ENCODE data around the gene SPON2.
A peak's percentile ranks its signal among the peaks of the same experiment; 100 is the strongest.
"Not testable (repeated sequence)": the region's sequence is repeated elsewhere in the genome, so short reads cannot be mapped to it uniquely, and the experiment has no call there.

Gene SPON2

DNA sequence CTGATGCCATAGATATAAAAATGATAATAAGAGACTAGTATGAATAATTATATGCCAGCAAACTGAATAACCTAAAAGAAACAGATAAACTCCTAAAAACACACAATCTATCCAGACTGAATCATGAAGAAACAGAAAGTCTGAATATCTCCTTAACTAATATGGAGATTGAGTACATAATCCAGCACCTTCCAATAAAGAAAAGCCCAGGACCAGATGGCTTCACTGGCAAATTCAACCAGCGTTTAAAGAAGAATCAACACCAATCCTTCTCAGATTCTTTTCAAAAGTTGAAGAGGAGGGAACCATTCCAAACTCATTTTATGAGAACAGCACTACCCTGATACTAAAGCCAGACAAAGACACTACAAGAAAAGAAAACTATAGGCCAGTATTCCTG, 32.5 kb downstream of the SPON2 start:
- DNase-seq, result no peak

DNA sequence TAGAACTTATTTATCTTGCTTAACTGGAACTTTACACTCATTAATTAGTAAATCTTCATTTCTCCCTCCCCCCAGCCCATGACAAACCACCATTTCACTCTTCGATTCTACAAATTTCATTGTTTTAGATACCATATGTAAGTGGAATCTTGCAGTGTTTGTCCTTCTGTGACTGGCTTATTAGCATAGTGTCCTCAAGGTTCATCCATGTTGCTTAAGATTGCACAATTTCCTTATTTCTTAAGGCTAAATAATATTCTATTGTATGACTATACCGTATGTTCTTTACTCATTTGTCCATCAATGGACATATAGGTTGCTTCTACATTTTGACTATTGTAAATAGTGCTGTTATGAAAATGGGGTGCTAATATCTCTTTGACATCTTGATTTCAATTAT, 34.5 kb downstream of the SPON2 start:
- DNase-seq, result no peak

GRCh38 chr4:1137063-1137776, 35.2 kb downstream of the SPON2 start:
- DNase-seq, result no peak

- DNase-seq, result no peak
Observed at GRCh38 chr4:1136048-1136447, 36.3 kb downstream of the SPON2 start.

DNA sequence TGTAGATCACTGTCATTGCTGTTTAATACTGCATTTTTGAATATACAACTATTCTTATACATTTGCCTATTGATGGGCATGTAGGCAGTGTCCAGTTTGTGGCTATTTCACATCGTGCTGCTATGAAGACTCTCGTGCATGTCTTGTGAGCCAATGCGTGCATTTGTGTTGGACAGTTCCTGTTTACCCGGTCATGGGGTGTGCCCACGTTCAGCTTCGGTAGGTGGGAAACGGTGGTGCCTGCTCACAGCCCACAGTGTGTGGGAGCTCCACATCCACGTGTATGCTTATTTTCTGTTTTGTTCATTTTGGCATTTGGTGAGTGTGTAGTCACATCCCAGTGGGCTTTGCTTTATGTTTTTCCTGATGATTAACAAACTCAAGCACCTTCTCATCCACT, 39.4 kb downstream of the SPON2 start:
- DNase-seq, result no peak

GRCh38 chr4:1130316-1131186, 41.8 kb downstream of the SPON2 start:
- DNase-seq, result peak; percentile 57

- no peak for DNase-seq
Observed at GRCh38 chr4:1126506-1126905, 45.9 kb downstream of the SPON2 start.

DNA sequence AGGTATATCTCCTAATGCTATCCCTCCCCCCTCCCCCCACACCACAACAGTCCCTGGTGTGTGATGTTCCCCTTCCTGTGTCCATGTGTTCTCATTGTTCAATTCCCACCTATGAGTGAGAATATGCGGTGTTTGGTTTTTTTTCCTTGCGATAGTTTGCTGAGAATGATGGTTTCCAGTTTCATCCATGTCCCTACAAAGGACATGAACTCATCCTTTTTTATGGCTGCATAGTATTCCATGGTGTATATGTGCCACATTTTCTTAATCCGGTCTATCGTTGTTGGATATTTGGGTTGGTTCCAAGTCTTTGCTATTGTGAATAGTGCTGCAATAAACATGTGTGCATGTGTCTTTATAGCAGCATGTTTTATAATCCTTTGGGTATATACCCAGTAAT, 46.9 kb downstream of the SPON2 start:
- DNase-seq, result not testable (repeated sequence)

- DNase-seq, result no peak
Observed at GRCh38 chr4:1124818-1125217, 47.6 kb downstream of the SPON2 start.

GRCh38 chr4:1122505-1122904, 49.9 kb downstream of the SPON2 start:
- no peak for DNase-seq

Measured in NCI-H1694 (cell line).